NCI-H2227 (cell line): ENCODE data around the gene ERMP1.

Experiments used
- DNase-seq: peaks from one replicate; lab custom pipeline; 2025; ENCODE audit not compliant: unreplicated experiment; lab: John Stamatoyannopoulos, UW

Gene ERMP1

GRCh38 chr9:5853617-5854016, 20.7 kb upstream of the ERMP1 start:
- no peak for DNase-seq

GRCh38 chr9:5852987-5853386, 20.1 kb upstream of the ERMP1 start:
- no peak for DNase-seq

GRCh38 chr9:5851445-5851844, 18.5 kb upstream of the ERMP1 start:
- DNase-seq = no peak

- DNase-seq = no peak
These were observed 17.8 kb upstream of the ERMP1 start for GRCh38 chr9:5850724-5851122.

GRCh38 chr9:5848372-5848882, 15.5 kb upstream of the ERMP1 start:
- no peak for DNase-seq

- DNase-seq = peak; percentile 21
These were observed 13.6 kb upstream of the ERMP1 start for GRCh38 chr9:5846501-5846921.

GRCh38 chr9:5846096-5846495, 13.2 kb upstream of the ERMP1 start:
- no peak for DNase-seq

GRCh38 chr9:5845157-5845531, 12.2 kb upstream of the ERMP1 start:
- DNase-seq = no peak

- peak; percentile 50 for DNase-seq
These were observed 11.0 kb upstream of the ERMP1 start for GRCh38 chr9:5843794-5844471.

- DNase-seq = no peak
These were observed 10.2 kb upstream of the ERMP1 start for GRCh38 chr9:5842929-5843793.

GRCh38 chr9:5841771-5842573, 9.1 kb upstream of the ERMP1 start:
- no peak for DNase-seq

GRCh38 chr9:5840788-5841187, 7.9 kb upstream of the ERMP1 start:
- DNase-seq = no peak

- DNase-seq = no peak
These were observed 6.6 kb upstream of the ERMP1 start for GRCh38 chr9:5839572-5839902.

- DNase-seq = no peak
These were observed 6.1 kb upstream of the ERMP1 start for GRCh38 chr9:5838884-5839571.

- DNase-seq = no peak
These were observed 2.9 kb upstream of the ERMP1 start for GRCh38 chr9:5835808-5836207.

GRCh38 chr9:5834214-5834613, 1.3 kb upstream of the ERMP1 start:
- DNase-seq = no peak

GRCh38 chr9:5832071-5832537, 813 bp downstream of the ERMP1 start:
- no peak for DNase-seq

GRCh38 chr9:5825895-5826622, 6.9 kb downstream of the ERMP1 start:
- no peak for DNase-seq

- DNase-seq = no peak
These were observed 7.7 kb downstream of the ERMP1 start for GRCh38 chr9:5825223-5825622.

- DNase-seq = no peak
These were observed 12.5 kb downstream of the ERMP1 start for GRCh38 chr9:5820425-5820824.
